ENCODE measurements around the gene TTLL3. TPM values are rescaled to one million over a fixed set of nuclear protein-coding genes. Genes with fewer than 3 reads are reported as not detected.
"Not testable (repeated sequence)": the region's sequence is repeated elsewhere in the genome, so short reads cannot be mapped to it uniquely, and the experiment has no call there.

The TTLL3 gene, protein sequence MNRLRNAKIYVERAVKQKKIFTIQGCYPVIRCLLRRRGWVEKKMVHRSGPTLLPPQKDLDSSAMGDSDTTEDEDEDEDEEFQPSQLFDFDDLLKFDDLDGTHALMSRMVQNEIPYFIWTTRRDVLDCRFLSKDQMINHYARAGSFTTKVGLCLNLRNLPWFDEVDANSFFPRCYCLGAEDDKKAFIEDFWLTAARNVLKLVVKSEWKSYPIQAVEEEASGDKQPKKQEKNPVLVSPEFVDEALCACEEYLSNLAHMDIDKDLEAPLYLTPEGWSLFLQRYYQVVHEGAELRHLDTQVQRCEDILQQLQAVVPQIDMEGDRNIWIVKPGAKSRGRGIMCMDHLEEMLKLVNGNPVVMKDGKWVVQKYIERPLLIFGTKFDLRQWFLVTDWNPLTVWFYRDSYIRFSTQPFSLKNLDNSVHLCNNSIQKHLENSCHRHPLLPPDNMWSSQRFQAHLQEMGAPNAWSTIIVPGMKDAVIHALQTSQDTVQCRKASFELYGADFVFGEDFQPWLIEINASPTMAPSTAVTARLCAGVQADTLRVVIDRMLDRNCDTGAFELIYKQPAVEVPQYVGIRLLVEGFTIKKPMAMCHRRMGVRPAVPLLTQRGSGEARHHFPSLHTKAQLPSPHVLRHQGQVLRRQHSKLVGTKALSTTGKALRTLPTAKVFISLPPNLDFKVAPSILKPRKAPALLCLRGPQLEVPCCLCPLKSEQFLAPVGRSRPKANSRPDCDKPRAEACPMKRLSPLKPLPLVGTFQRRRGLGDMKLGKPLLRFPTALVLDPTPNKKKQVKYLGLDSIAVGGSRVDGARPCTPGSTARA
- polyA plus RNA-seq (ENCODE audit: insufficient read length in 10 of 10) = 10 to 100 TPM; 15.7 to 53.1 (median 23.5) TPM
- long read RNA-seq, donor 1 = 0 reads
- long read RNA-seq, donor 2, partial matches to known transcripts = 0 of 19 reads
- long read RNA-seq, donor 2, other reads (novel, unspliced or antisense) = 18 of 19 reads
- long read RNA-seq, donor 3 = 0 reads
- long read RNA-seq, donor 4, full-length matches to known transcripts = 2 of 2 reads
- long read RNA-seq, donor 4, partial matches to known transcripts = 0 of 2 reads
- long read RNA-seq, donor 4, other reads (novel, unspliced or antisense) = 0 of 2 reads
- long read RNA-seq, donor 5 = 0 reads
- long read RNA-seq, donor 6, partial matches to known transcripts = 0 of 3 reads
- long read RNA-seq, donor 6, other reads (novel, unspliced or antisense) = 0 of 3 reads
- long read RNA-seq, donor 7, full-length matches to known transcripts = 7 of 7 reads
- long read RNA-seq, donor 7, partial matches to known transcripts = 0 of 7 reads
- long read RNA-seq, donor 7, other reads (novel, unspliced or antisense) = 0 of 7 reads
- long read RNA-seq, donor 8, partial matches to known transcripts = 0 of 1 reads
- long read RNA-seq, donor 8, other reads (novel, unspliced or antisense) = 0 of 1 reads
- long read RNA-seq, donor 9 = 0 reads

DNA sequence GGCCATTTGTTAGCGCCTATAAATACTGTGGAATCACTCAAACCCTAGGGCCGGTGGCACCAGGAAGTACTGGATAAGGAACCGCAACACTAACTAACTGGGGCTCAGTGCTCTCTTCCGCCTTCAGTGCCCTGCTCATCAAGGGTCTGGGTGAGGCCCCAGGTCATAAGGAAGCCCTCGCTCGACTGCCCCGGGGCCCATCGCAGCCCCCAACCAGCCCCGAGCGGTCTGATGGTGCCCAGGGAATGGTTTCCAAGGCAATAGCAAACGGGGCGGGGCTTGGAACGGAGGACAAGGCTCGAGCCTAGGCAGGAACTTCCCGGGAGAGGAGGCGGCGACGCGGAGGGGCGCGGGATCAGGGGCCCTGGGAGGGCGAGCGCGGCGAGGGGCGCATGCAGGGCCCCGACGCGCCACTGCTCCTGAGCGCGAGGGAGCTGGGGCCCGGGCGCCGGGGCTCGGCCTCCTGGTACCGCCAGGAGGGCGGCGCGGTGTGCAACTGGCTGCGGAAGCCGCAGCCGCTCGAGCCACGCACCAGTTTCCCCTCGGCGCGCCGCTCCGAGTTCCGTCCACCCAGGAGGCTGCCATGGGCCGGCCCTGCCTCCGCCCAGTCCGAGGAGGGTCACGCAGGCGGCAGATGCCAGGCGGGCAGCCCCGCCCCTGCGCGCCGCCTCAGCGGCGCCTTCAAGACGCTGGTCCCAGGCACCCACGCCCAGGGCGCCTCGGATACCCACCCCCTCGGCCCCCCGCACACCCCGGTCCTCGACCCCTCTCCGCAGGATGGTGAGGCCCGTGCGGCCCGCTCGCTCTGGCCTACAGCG is at the start of gene TTLL3:
TTLL3 (plus strand) TSS at position 648 of the 818 bp plus-strand sequence. CDS start 400 bp downstream, outside the sequence.
- peak; percentile 47 to 90 (median 71) for DNase-seq

DNA sequence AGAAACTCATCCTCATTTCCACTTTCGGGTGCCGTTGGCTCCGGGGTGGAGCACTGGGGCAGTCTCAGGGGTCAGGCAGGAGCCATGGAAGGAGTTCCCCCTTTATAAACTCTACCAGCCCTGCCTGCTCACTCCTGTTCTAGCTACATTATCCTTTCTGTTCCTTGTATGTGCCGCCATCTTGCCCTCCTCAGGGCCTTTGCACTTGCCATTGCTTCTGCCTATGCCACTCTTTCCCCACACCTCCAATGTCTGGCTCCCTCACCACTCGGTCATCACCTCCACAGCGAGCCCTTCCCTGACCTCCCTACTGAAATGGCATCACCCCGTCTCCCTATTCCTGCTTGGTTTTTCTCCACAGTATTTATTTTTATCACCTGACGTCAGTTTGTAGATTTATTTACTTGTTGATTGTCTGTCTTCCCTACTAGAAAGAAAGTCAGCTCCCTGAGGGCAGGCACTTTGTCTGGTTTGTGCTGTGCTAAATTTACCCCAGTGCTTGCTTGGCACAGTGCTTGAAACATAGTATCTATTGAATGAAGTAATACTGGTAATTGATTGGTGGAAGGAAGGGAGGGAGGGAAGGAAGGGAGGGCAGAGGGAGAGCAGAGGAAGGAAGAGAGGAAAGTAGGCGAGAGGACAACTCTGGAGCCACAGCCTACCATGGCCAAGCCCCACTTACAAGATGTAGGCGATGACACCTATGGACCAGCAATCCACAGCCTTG is 49.1 kb upstream of the TTLL3 start:
- DNase-seq = no peak

DNA sequence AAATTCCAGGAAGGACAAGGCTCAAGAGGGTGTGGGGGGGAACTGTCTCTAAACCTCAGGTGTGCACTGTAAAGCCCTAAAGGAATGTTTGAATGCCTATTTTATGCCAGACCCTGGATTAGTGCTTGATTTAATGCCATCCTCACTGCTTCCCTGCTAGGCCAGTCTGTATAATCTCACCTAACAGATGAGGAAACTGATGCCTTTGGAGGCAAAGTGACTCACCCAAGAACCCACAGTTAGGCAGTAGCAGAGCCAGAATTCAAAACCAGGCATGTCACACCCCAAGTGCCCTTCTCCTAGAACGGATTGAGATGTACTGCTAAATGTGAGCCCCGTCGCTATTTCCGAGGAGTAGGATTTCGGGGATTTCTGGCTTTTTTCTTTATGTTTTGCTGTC is 48.1 kb upstream of the TTLL3 start:
- DNase-seq = no peak

DNA sequence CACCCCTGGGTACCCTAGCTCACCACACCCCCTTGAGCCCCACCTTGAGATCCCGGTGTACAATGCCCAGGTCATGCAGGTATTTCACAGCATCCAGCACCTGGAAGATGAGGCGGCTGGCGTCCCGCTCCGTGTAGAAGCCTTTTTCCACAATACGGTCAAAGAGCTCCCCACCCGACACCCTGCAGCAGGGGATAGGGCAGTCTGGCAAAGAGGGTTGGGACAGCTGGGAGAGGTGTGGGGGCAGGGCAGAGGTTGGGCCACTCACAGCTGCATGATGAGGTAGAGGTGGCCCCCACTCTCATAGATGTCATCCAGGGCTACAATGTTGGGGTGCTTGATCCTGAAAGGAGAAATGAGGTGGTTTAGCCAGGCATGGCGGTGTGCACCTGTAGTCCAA is 47.2 kb upstream of the TTLL3 start:
- no peak for DNase-seq

DNA sequence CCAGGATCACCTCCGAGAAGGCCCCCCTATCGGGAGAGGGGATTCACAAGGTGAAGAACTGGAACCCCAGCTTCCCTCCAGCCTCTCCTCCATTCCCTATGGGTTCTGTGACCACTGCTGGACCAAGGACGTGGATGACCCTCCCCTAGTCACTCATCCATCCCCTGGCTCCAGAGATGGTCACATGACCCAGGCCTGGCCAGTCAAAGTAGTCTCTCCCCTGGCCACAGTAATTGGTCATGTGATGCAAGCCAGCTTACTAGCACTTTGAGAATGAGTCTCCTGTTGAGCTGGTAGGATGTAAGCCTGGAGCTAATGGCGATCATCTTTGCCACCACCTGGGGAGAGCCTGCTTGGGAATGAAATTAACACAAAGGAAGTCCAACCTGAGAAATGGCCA is 44.2 kb upstream of the TTLL3 start:
- DNase-seq = no peak

DNA sequence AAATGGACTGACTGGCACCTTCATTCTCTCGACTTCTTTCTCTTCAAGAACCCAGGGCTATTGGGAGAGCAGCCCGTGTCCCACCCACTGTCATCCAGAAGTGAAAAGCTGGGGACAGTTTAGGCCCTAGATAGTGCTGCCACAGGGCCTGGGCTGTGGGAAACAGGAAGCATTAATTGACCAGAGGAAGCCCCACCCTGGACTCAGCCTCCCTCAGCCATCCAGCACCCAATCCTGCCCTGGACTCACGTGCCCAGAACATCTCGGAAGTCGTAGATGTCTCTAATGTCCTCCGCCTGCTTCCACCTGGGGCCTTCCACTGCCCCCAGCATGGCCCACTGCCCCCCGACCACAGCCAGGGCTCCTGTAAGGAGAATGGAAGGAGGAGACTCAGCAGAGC is 42.6 kb upstream of the TTLL3 start:
- DNase-seq = no peak

DNA sequence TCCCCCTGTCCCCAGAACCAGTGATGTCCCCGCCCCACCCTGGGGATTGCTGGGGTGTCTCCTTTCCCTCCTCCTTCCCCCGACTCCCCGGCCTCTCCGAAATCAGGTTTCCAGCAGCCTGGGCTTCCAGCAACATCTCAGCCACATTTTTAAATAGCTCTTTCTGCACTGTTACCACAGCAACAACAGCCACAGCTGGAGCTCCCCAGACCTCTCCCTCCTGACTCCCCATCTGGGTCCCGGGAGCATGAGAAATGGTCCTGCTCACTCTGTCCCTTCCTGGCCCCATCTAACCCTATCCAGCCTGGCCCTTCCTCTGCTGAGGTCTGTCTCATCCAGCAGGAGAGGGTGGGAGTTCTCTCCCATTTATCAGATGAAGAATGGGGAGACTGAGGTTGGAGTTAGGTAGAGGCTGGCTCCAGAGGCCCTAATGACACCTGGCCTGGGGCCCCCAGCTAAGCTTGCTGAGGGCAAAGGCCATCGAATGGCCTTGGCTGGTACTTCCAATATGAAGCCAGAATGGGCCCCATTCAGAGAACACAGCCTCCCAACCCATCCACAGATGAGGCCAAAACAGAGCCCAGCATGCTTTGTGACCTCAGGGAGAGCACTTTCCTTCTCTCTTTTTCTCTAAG is 41.8 kb upstream of the TTLL3 start:
- DNase-seq = peak in 1 of 3 donors; percentile 47

DNA sequence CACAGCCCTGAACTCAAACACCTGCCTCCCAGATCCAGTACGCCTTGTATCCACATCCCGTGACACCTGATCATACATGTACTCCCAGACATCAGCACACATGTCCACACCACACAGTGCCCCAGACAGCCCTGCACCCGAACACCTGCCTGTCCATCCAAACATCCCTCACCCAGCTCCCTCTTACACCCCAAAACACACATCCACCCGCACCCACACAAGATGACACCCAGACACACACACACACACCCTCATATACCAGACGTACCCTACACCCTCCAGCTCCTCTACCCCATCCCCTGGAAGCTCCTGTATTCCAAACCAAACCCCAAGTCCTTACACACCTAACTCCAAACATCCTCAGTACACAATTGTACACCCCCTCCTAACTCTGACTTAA is 41.0 kb upstream of the TTLL3 start:
- peak in 1 of 3 donors; percentile 42 for DNase-seq

DNA sequence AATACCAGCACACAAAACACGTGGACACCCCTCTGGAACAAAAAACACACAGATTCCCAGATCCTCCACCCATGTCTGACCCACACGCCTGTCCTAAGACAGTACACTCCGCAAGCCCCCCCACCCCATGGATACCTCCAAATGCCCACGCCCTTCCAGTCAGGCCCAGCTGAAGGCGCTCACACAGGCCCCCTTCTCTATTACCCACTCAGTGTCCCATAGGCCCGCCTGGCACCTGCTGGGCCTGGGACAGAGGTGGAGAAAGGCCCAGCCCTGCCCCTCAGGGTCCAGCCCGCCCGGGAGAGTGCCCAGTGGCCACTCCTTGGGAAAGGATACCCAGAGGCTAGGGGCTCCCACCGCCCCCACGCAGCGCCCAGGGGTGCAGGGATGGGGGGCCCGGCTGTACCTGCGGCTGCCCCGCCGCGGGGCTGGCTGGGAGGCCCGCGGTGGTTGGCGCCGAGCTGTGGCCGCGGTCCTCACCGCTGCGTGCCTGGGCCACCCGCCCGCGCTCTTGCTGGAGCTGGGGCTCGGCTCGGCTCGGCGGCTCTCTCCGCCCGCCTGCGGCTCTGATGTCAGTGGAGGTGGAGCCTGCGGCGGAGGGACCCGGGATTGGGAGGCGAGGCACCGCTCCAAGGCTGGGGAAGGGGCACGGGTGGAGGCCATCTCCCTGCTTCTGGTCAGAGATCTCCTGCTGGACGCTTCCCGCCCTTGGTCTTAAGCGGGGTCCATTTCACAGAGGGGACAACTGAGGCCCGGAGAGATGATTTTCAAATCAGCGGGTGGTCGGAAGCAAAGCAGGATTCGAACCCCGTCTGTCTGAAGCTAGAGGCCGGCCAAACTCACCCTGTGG is 40.4 kb upstream of the TTLL3 start, which contains the start of gene CAMK1:
CAMK1 (minus strand) TSS at position 522 of the 850 bp plus-strand sequence. CDS start 2,198 bp downstream, outside the sequence.
- peak; percentile 70 to 94 (median 83) for DNase-seq

DNA sequence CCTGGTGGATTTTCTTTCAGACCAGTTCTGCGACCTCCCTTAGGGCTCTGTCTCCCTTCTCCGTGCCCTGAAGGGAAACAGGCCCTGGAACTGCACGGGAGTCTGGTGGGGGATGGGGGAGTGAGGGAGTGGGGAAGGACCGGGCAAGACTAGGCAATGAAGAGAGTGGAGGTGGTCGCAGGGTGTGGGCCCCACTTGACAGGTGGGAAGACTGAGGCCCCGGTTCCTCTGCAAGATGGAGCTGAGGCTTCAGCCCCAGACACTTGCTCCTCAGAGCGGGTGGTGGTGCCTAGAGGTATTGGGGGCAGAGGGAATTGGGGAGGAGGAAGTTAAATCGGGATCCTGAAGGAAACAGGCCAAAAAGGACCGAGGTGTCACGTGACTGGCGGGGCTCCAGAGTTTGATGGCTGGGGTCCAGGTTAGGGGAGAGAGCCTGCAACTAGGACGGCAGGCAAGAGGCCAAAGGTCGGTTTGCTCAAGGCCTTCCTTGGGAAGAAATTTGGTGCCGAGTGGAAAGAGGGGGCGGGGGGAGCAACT is 39.7 kb upstream of the TTLL3 start:
- DNase-seq = peak in 2 of 3 donors; percentile 77 to 91

DNA sequence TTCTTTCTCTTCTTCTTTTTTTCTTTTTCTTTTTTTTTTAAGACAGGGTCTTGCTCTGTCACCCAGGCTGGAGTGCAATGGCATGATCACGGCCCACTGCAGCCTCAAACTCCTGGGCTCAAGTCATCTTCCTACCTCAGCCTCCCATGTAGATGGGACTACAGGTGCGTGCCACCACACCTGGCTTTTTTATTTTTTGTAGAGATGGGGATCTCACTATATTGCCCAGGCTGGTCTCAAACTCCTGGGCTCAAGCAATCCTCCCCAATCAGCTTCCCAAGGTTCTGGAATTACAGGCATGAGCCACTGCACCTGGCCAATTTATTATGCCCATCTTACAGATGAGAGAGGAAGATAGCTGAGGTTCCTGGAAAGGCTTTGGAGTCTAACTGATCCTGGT is 39.1 kb upstream of the TTLL3 start:
- DNase-seq = not testable (repeated sequence)

DNA sequence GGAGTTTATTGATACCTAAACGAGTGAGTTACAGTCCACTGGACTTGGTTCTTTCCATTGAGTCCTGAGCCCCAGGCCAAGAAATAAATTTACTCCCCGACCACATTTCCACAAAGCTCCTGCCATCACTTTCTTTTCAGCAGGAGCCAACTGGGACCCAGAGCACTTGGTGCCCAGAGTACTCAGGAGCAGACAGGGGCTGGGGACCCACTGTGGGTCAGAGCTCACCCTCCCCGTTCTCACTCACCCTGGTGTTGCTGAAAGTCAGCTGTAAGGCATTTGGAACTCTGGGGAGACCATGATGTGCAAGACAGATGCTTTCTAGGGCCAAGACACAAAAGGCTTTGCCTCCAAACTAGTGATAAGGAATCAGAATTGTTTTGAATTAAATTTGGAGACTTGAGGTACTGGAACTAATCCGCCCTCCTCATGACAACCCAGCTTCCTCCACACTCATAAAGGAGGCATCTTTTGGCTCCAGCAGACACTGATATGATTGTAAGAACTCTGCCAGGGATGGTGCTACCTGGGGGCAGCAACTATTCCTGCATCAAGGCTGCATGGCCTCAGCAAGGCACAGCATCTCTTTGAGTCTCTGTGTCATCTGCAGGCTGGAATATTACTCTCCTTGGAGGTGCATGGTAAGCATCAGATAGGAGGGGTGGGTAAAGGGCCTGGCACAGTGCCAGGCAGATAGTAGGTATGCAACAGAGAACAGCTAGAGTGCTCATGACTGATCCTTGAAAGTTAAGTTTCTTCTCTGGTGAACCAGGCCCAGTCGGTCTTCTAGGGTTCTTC is 33.0 kb upstream of the TTLL3 start:
- no peak for DNase-seq

DNA sequence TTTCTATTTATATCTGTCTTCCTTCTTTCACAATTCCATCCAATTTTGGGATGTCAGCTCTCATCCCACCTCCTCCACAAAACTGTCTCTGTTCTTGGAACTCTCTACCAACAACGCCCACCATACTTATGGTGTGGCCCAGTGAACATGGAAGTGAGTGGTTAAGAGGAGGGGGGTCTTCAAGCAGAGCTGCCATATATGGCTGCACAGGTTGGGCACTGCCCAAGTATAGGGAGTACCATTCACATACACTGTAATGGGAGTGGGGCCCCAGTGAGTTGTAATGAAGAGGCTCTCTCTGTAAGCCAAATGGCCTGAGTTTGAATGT is 32.4 kb upstream of the TTLL3 start:
- DNase-seq = no peak

DNA sequence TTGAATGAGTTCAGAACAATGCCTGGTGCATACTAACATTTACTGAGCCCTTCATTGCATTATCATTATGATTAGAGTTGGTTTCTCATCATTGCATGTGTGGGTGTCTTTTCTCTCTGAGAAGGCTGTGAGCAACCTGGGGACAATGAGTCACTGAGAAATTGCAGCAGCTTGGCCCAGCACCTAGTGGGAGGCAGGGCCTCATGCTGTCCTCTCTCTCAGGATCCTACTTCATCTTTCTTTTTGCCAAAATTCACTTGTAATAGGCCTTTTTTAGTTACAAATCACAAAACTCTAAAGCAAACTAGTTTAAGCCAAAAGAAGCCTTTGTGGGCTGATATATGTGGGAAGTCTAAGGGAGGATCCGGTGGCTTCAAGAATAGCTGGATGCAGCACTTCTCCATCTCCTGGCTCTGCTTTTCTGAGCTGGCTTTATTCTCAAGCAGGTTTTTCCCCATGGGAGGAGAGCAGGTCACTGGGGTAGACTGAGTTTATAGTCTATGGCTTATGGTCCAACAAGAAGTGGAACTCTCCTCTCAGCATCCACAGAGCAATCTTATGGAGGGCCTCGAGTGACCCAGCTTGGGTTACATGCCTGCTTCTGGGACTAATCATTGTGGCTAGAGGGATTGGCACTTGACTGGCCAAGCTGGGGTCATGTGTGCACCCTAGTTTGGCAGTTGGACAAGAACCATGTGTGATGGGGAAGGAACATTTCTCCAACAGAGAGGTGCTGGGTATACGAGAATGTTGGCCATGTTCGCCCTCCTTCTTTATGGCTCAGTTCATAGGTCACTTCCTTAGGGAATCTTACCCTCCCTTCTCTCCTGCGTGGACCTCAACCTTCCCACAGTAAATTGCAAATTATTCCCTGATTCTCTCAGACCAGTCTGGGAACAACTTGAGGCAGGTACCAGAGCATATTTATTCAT is 31.7 kb upstream of the TTLL3 start:
- DNase-seq = peak in 1 of 3 donors; percentile 49

DNA sequence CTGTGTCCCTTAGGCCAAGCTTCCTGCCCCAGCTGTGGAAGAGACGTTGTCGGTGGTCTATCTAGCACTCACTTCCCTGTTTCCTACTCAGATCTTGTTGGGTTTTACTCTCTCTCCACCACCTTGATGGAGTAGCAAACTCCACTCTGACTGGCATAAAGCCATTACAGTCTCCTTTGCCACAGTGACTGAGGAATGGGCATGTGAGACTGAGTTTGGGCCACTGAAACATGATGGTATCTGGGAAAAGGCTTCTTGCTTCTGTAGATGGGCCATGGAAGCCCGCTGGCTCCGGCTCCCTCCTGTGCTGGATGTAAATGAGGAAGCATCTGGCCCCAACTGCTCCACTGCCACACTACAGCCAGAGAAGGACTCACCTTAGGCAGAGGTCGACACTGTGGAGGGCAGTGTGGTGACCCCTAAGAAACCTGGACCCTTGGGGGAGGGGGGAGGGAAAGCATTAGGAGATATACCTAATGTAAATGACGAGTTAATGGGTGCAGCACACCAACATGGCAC is 30.9 kb upstream of the TTLL3 start:
- DNase-seq = no peak

Measured in muscle of back (tissue), 13 donors.